ENCODE data around the gene LPAR6.
"Not testable (repeated sequence)": the region's sequence is repeated elsewhere in the genome, so short reads cannot be mapped to it uniquely, and the experiment has no call there.

Gene LPAR6, protein sequence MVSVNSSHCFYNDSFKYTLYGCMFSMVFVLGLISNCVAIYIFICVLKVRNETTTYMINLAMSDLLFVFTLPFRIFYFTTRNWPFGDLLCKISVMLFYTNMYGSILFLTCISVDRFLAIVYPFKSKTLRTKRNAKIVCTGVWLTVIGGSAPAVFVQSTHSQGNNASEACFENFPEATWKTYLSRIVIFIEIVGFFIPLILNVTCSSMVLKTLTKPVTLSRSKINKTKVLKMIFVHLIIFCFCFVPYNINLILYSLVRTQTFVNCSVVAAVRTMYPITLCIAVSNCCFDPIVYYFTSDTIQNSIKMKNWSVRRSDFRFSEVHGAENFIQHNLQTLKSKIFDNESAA

DNA sequence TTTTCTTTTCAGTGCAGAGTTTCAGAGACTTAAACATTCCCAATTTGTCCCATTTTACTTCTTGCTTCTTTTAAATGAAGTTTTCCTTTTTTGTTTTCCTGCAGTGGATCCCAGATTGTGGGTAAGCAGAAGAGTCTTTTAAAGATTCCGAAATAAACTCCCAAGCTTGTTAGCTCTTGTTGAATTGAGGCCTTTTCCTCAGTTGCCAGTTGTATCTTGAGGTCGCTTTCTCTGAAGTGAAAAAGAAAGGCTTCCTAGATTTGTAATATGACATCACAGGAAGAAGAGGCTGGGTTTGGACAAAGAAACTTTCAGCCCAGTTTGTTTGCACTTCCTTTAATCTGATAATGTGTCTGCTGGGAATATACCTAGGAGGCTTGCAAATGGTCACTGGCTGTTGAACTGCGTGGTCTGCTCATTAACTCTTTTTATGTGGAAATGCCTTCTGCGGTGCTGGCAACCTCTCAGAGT is at the start of gene LPAR6:
LPAR6 (minus strand) TSS at position 233 of the 471 bp plus-strand sequence. CDS start 690 bp downstream, outside the sequence.
- Histone ChIP-seq H3K4me3 (ENCODE audit: severe bottlenecking) (peak within 1 kb of the TSS; percentile 34), H3K27ac (ENCODE audit: poor library complexity, severe bottlenecking) (peak within 1 kb of the TSS; percentile 72), H3K27me3 (ENCODE audit: insufficient read depth, poor library complexity, severe bottlenecking) (no peaks in the 10 kb centered on the region), H3K36me3 (ENCODE audit: low read depth) (peaks cover 9% of the 10 kb centered on the region), H3K4me1 (ENCODE audit: insufficient read depth, poor library complexity, severe bottlenecking) (peaks cover 32% of the 10 kb centered on the region), H3K9me3 (ENCODE audit: severe bottlenecking) (no peaks in the 10 kb centered on the region)
- TF ChIP-seq, protein P1, sequence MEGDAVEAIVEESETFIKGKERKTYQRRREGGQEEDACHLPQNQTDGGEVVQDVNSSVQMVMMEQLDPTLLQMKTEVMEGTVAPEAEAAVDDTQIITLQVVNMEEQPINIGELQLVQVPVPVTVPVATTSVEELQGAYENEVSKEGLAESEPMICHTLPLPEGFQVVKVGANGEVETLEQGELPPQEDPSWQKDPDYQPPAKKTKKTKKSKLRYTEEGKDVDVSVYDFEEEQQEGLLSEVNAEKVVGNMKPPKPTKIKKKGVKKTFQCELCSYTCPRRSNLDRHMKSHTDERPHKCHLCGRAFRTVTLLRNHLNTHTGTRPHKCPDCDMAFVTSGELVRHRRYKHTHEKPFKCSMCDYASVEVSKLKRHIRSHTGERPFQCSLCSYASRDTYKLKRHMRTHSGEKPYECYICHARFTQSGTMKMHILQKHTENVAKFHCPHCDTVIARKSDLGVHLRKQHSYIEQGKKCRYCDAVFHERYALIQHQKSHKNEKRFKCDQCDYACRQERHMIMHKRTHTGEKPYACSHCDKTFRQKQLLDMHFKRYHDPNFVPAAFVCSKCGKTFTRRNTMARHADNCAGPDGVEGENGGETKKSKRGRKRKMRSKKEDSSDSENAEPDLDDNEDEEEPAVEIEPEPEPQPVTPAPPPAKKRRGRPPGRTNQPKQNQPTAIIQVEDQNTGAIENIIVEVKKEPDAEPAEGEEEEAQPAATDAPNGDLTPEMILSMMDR (IDR thresholded peaks at IDR 0.05; ENCODE audit: poor library complexity, severe bottlenecking) = no peak
- DNase-seq (ENCODE audit: low spot score) = no peak
- ATAC-seq (ENCODE audit: low read depth) = peak; percentile 80

DNA sequence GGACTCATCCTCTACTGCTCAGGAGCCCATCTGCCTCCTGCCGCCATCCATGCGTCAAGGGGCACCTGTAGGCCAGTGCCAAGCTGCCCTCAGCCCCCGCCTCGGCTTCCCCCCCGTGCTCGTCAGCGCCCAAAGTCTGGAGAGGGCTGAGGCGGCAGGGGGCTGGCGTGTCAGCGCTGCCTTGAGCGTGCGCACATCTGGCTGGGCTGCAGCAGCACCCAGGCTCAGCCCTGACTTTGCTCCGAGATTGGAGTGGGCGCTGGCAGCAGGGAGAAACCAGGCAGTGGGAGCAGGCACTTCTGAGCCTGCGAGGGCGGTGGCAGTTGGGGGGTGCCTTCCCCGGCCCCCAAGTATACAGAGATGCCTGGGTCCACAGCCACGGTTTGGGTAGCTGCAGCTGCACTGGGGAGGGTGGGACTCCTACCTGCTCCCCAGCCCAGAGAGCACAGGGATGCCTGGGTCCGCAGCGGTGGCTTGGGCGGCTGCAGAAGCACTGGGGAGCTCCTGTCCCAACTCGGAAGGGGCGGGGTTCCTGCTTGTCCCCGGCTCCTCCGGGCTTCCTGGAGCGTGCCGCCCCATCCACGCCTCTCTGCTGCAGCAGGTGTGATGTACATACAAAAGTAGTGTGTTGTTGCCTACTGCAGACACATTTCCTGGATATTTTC is 44.8 kb upstream of the LPAR6 start:
- no peaks in the 10 kb centered on the region for H3K9me3 ChIP-seq (ENCODE audit: severe bottlenecking)
- no peak overlapping the region for H3K27ac ChIP-seq (ENCODE audit: poor library complexity, severe bottlenecking)
- H3K36me3 ChIP-seq (ENCODE audit: low read depth) = peaks cover 40% of the 10 kb centered on the region
- TF ChIP-seq, protein P1 (IDR thresholded peaks at IDR 0.05; ENCODE audit: poor library complexity, severe bottlenecking) = no peak
- H3K27me3 ChIP-seq (ENCODE audit: insufficient read depth, poor library complexity, severe bottlenecking) = no peaks in the 10 kb centered on the region
- H3K4me3 ChIP-seq (ENCODE audit: severe bottlenecking) = no peak overlapping the region
- DNase-seq (ENCODE audit: low spot score) (no peak), ATAC-seq (ENCODE audit: low read depth) (no peak)
- H3K4me1 ChIP-seq (ENCODE audit: insufficient read depth, poor library complexity, severe bottlenecking) = no peaks in the 10 kb centered on the region

DNA sequence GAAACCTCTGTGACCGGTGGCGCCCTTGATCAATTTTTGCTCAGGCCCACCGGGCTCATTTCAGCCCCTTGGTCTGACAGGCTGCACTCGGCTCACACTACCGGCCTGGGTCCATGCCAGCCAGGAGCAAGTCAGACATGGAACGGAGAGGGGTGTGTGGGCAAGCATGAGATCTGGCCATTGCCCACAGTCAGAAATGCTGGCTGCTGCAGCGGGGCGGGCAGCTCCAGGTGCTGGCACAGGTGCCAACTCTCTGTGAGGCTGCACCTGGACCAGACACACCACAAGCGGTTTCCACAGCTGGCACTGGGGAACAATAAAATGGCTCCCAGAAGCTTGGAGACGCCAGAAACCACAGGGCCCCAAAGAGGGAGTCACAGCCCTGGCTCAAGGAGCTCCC is 43.6 kb upstream of the LPAR6 start:
- ATAC-seq (ENCODE audit: low read depth) = no peak
- Histone ChIP-seq H3K4me3 (ENCODE audit: severe bottlenecking) (no peak overlapping the region), H3K27ac (ENCODE audit: poor library complexity, severe bottlenecking) (no peak overlapping the region), H3K9me3 (ENCODE audit: severe bottlenecking) (no peaks in the 10 kb centered on the region), H3K4me1 (ENCODE audit: insufficient read depth, poor library complexity, severe bottlenecking) (no peaks in the 10 kb centered on the region), H3K36me3 (ENCODE audit: low read depth) (peaks cover 40% of the 10 kb centered on the region), H3K27me3 (ENCODE audit: insufficient read depth, poor library complexity, severe bottlenecking) (no peaks in the 10 kb centered on the region)
- no peak for DNase-seq (ENCODE audit: low spot score)
- TF ChIP-seq, protein P1 (IDR thresholded peaks at IDR 0.05; ENCODE audit: poor library complexity, severe bottlenecking) = no peak

DNA sequence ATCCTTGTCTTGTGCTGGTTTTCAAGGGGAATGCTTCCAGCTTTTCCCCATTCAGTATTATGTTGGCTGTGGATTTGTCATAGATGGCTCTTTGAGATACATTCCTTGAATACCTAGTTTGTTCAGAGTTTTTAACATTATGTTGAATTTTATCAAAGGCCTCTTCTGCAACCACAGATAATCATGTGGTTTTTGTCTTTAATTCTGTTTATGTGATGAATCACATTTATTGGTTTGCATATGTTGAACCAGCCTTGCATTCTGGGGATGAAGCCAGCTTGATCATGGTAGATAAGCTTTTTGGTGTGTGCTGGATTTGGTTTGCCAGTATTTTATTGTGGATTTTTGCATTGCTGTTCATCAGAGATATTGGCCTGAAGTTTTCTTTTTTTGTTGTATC is 38.3 kb upstream of the LPAR6 start:
- Histone ChIP-seq H3K36me3 (ENCODE audit: low read depth) (peaks cover 24% of the 10 kb centered on the region), H3K4me1 (ENCODE audit: insufficient read depth, poor library complexity, severe bottlenecking) (peaks cover 26% of the 10 kb centered on the region)
- not testable (repeated sequence) for H3K9me3 ChIP-seq (ENCODE audit: severe bottlenecking); H3K27me3 ChIP-seq (ENCODE audit: insufficient read depth, poor library complexity, severe bottlenecking); H3K27ac ChIP-seq (ENCODE audit: poor library complexity, severe bottlenecking); DNase-seq (ENCODE audit: low spot score); ATAC-seq (ENCODE audit: low read depth); H3K4me3 ChIP-seq (ENCODE audit: severe bottlenecking)

DNA sequence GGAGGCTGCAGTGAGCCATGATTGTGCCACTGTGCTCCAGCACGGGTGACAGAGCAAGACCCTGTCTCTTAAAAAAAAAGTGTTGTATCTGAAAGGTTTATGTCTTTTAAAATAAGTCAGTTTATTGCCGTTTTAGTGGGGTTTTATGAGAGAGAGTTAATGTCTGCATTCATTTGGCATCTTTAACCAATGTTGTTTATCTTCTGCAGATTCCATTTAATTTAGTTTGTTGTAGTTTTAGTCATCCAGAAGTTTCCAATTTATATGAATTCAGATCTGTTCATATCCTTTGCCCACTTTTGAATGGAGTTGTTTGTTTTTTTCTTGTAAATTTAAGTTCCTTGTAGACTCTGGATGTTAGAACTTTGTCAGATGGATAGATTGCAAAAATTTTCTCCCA is 36.7 kb upstream of the LPAR6 start:
- no peak for ATAC-seq (ENCODE audit: low read depth)
- DNase-seq (ENCODE audit: low spot score) = no peak
- H3K27me3 ChIP-seq (ENCODE audit: insufficient read depth, poor library complexity, severe bottlenecking) = no peaks in the 10 kb centered on the region

More for the DNA sequence above, 36.7 kb upstream of the LPAR6 start:
- no peak overlapping the region for H3K4me3 ChIP-seq (ENCODE audit: severe bottlenecking)
- TF ChIP-seq, protein P1 (IDR thresholded peaks at IDR 0.05; ENCODE audit: poor library complexity, severe bottlenecking) = no peak
- H3K36me3 ChIP-seq (ENCODE audit: low read depth) = peaks cover 12% of the 10 kb centered on the region
- H3K9me3 ChIP-seq (ENCODE audit: severe bottlenecking) = no peaks in the 10 kb centered on the region
- H3K4me1 ChIP-seq (ENCODE audit: insufficient read depth, poor library complexity, severe bottlenecking) = peaks cover 30% of the 10 kb centered on the region
- H3K27ac ChIP-seq (ENCODE audit: poor library complexity, severe bottlenecking) = peak overlapping the region; percentile 76

All from RWPE2 (cell line).